ENCODE measurements around the gene LMTK2. TPM values are rescaled to one million over a fixed set of nuclear protein-coding genes. Genes with fewer than 3 reads are reported as not detected.

Gene LMTK2
- total RNA-seq, 1 donor from 2014 or later: 15.4 TPM

- Mint-ChIP-seq H3K36me3 (ENCODE audit: unreplicated experiment) (peaks cover 9% of the 10 kb centered on the region), H3K27me3 (ENCODE audit: unreplicated experiment) (no peaks in the 10 kb centered on the region), H3K9me3 (ENCODE audit: unreplicated experiment) (no peaks in the 10 kb centered on the region), H3K27ac (ENCODE audit: unreplicated experiment) (no peak overlapping the region), H3K4me3 (ENCODE audit: unreplicated experiment) (peak overlapping the region; percentile 97), H3K4me1 (ENCODE audit: unreplicated experiment) (peaks cover 28% of the 10 kb centered on the region)
- DNase-seq (ENCODE audit: extremely low spot score, unreplicated experiment): no peak
- TF ChIP-seq CTCF (IDR thresholded peaks at IDR 0.05): no peak
Measured at GRCh38 chr7:98250789-98251188, 144.1 kb downstream of the LMTK2 start.

GRCh38 chr7:98251231-98251600 is 144.6 kb downstream of the LMTK2 start:
- Mint-ChIP-seq H3K36me3 (ENCODE audit: unreplicated experiment) (peaks cover 8% of the 10 kb centered on the region), H3K27ac (ENCODE audit: unreplicated experiment) (peak overlapping the region; percentile 92), H3K9me3 (ENCODE audit: unreplicated experiment) (no peaks in the 10 kb centered on the region), H3K4me3 (ENCODE audit: unreplicated experiment) (peak overlapping the region; percentile 97), H3K27me3 (ENCODE audit: unreplicated experiment) (no peaks in the 10 kb centered on the region), H3K4me1 (ENCODE audit: unreplicated experiment) (peaks cover 28% of the 10 kb centered on the region)
- no peak for TF ChIP-seq CTCF (IDR thresholded peaks at IDR 0.05)
- no peak for DNase-seq (ENCODE audit: extremely low spot score, unreplicated experiment)

GRCh38 chr7:98251601-98252424 is 145.2 kb downstream of the LMTK2 start, which contains the start of gene TECPR1:
TECPR1 (minus strand) TSS chr7:98252232; CDS start chr7:98246146, 6,086 bp downstream.
- peaks cover 28% of the 10 kb centered on the region for H3K4me1 Mint-ChIP-seq (ENCODE audit: unreplicated experiment)
- TF ChIP-seq CTCF (IDR thresholded peaks at IDR 0.05): no peak
- no peaks in the 10 kb centered on the region for H3K27me3 Mint-ChIP-seq (ENCODE audit: unreplicated experiment)
- peaks cover 8% of the 10 kb centered on the region for H3K36me3 Mint-ChIP-seq (ENCODE audit: unreplicated experiment)
- peak within 1 kb of the TSS; percentile 97 for H3K4me3 Mint-ChIP-seq (ENCODE audit: unreplicated experiment)
- no peaks in the 10 kb centered on the region for H3K9me3 Mint-ChIP-seq (ENCODE audit: unreplicated experiment)
- DNase-seq (ENCODE audit: extremely low spot score, unreplicated experiment): peak; percentile 97
- H3K27ac Mint-ChIP-seq (ENCODE audit: unreplicated experiment): peak within 1 kb of the TSS; percentile 92

- H3K36me3 Mint-ChIP-seq (ENCODE audit: unreplicated experiment): peaks cover 8% of the 10 kb centered on the region
- no peaks in the 10 kb centered on the region for H3K9me3 Mint-ChIP-seq (ENCODE audit: unreplicated experiment)
- no peak for DNase-seq (ENCODE audit: extremely low spot score, unreplicated experiment)
- peaks cover 28% of the 10 kb centered on the region for H3K4me1 Mint-ChIP-seq (ENCODE audit: unreplicated experiment)
- H3K27ac Mint-ChIP-seq (ENCODE audit: unreplicated experiment): peak overlapping the region; percentile 92
- no peaks in the 10 kb centered on the region for H3K27me3 Mint-ChIP-seq (ENCODE audit: unreplicated experiment)
- no peak for TF ChIP-seq CTCF (IDR thresholded peaks at IDR 0.05)
- H3K4me3 Mint-ChIP-seq (ENCODE audit: unreplicated experiment): peak overlapping the region; percentile 97
Measured at GRCh38 chr7:98252425-98253054, 145.9 kb downstream of the LMTK2 start.

- Mint-ChIP-seq H3K36me3 (ENCODE audit: unreplicated experiment) (peaks cover 3% of the 10 kb centered on the region), H3K27ac (ENCODE audit: unreplicated experiment) (no peak overlapping the region), H3K4me1 (ENCODE audit: unreplicated experiment) (peaks cover 26% of the 10 kb centered on the region), H3K9me3 (ENCODE audit: unreplicated experiment) (no peaks in the 10 kb centered on the region), H3K27me3 (ENCODE audit: unreplicated experiment) (no peaks in the 10 kb centered on the region), H3K4me3 (ENCODE audit: unreplicated experiment) (no peak overlapping the region)
- no peak for TF ChIP-seq CTCF (IDR thresholded peaks at IDR 0.05)
- DNase-seq (ENCODE audit: extremely low spot score, unreplicated experiment): no peak
Measured at GRCh38 chr7:98254516-98254915, 147.9 kb downstream of the LMTK2 start.

All from osteocyte (in vitro differentiated cells).